PFSK-1 (cell line): Measurements from ENCODE around the gene PIGBOS1. TPM values are rescaled to one million over a fixed set of nuclear protein-coding genes. Genes with fewer than 3 reads are reported as not detected.

Source experiments
- FOXP2 ChIP-seq: optimal IDR thresholded peaks from 2 replicates; pipeline ENCODE3; 2011; ENCODE audit warnings: borderline replicate concordance, control low read depth, inconsistent platforms; ENCODE audit not compliant: insufficient read depth; ENCODE audit errors: extremely low read length, extremely low read depth
- POLR2AphosphoS5 ChIP-seq: IDR thresholded peaks from 2 replicates; pipeline ENCODE4 v1.6.1; 2012; ENCODE audit warnings: low read depth, mild to moderate bottlenecking, control low read depth, low read length, moderate library complexity
- REST ChIP-seq, 2 experiments: IDR thresholded peaks; 2 replicates each; pipeline versions ENCODE4 v1.6.1 to v1.8.0; 2011 to 2012; ENCODE audit warnings: low read depth in 2 of 2, low read length in 2 of 2, control low read depth in 1 of 2, inconsistent platforms in 1 of 2, mild to moderate bottlenecking in 1 of 2, moderate library complexity in 1 of 2; ENCODE audit not compliant: insufficient read depth in 1 of 2
- SIN3A ChIP-seq: IDR thresholded peaks from 2 replicates; pipeline ENCODE4 v1.6.1; 2012; ENCODE audit warnings: mild to moderate bottlenecking, low read length, moderate library complexity, borderline replicate concordance; ENCODE audit not compliant: insufficient read depth
- TAF1 ChIP-seq: IDR thresholded peaks from 2 replicates; pipeline ENCODE4 v1.6.1; 2012; ENCODE audit warnings: low read length, control low read depth, borderline replicate concordance; ENCODE audit not compliant: insufficient read depth
- polyA plus RNA-seq: library from polyadenylated mRNA; unstranded; fragments of >200 nt; gene quantifications from one replicate; pipeline ENCODE4 v1.2.1, GENCODE V29; 2012; ENCODE audit warnings: low read depth, missing spikeins; ENCODE audit not compliant: insufficient read length

Gene PIGBOS1
- 11.0 TPM for polyA plus RNA-seq

GRCh38 chr15:55318588-55319494 is at the start of gene PIGBOS1, which contains the start of gene PIGB:
Gene PIGBOS1 (minus strand): TSS chr15:55319123. CDS start chr15:55317792, 1,331 bp downstream.
Gene PIGB (plus strand): TSS chr15:55319222. CDS start chr15:55319251, 29 bp downstream.
- TF ChIP-seq POLR2AphosphoS5 (peak; percentile 65), SIN3A (peak; percentile 22; the same call in 1 of the 2 replicates), FOXP2 (peak; percentile 66), REST (IDR thresholded peaks at IDR 0.05; ENCODE audit: insufficient read depth in 1 of 2, low read depth in 2 of 2, low read length in 2 of 2) (0 out of 4 replicates have a peak, but pooled peaks of 1 of the 2 experiments have one; percentile 35), TAF1 (peak; percentile 76; the same call in 1 of the 2 replicates)

GRCh38 chr15:55366981-55367380 is 48.1 kb upstream of the PIGBOS1 start:
- TF ChIP-seq SIN3A (no peak), POLR2AphosphoS5 (no peak), REST (IDR thresholded peaks at IDR 0.05; ENCODE audit: insufficient read depth in 1 of 2, low read depth in 2 of 2, low read length in 2 of 2) (no peak), FOXP2 (no peak), TAF1 (no peak)

- no peak for TF ChIP-seq TAF1
- no peak for TF ChIP-seq POLR2AphosphoS5
- no peak for TF ChIP-seq FOXP2
Observed at GRCh38 chr15:55362641-55363040, 43.7 kb upstream of the PIGBOS1 start.

GRCh38 chr15:55361048-55361447 is 42.1 kb upstream of the PIGBOS1 start:
- TF ChIP-seq POLR2AphosphoS5 = no peak

- TF ChIP-seq SIN3A (no peak), TAF1 (no peak), FOXP2 (no peak), REST (IDR thresholded peaks at IDR 0.05; ENCODE audit: insufficient read depth in 1 of 2, low read depth in 2 of 2, low read length in 2 of 2) (no peak), POLR2AphosphoS5 (no peak)
Observed at GRCh38 chr15:55360256-55360655, 41.3 kb upstream of the PIGBOS1 start.

- TF ChIP-seq TAF1 (no peak), FOXP2 (no peak), SIN3A (no peak), REST (IDR thresholded peaks at IDR 0.05; ENCODE audit: insufficient read depth in 1 of 2, low read depth in 2 of 2, low read length in 2 of 2) (no peak), POLR2AphosphoS5 (no peak)
Observed at GRCh38 chr15:55358471-55358870, 39.5 kb upstream of the PIGBOS1 start.
